SU-DHL-6 (cell line): ENCODE data around the gene GNPTAB.

ENCODE experiments used
- H2AFZ ChIP-seq: fragments of 200-600 bp; sonication (generic); 2 replicates; pipeline ENCODE4 v1.6.1; 2014; ENCODE audit warnings: low read depth, mild to moderate bottlenecking, moderate library complexity, mixed read lengths, antibody characterized with exemption, low read length; ENCODE audit not compliant: severe bottlenecking
- H3F3A ChIP-seq: fragments of 200-600 bp; shearing (Covaris generic); 2 replicates; pipeline ENCODE4 v1.6.0; 2016; ENCODE audit warnings: antibody characterized with exemption, mild to moderate bottlenecking; ENCODE audit not compliant: insufficient read depth
- H3K27ac ChIP-seq: fragments of 200-600 bp; sonication (generic); 2 replicates; pipeline ENCODE4 v1.5.1; 2016; ENCODE audit warnings: low read depth, mild to moderate bottlenecking, low read length, moderate library complexity, mixed read lengths
- H3K27me3 ChIP-seq: fragments of 200-600 bp; sonication (generic), shearing (Covaris generic); 2 replicates; pipeline ENCODE4 v1.6.0; 2014; ENCODE audit warnings: mild to moderate bottlenecking, low read length
- H3K36me3 ChIP-seq: fragments of 200-600 bp; sonication (generic); 2 replicates; pipeline ENCODE4 v1.6.1; 2014; ENCODE audit warnings: mild to moderate bottlenecking, low read length, mixed read lengths
- H3K4me2 ChIP-seq: fragments of 300-600, 200-600 bp; shearing (Covaris generic), sonication (generic); 2 replicates; pipeline ENCODE4 v1.6.0; 2014; ENCODE audit warnings: low read length, low read depth, mild to moderate bottlenecking; ENCODE audit not compliant: poor library complexity, severe bottlenecking
- H3K4me3 ChIP-seq: fragments of 200-600 bp; sonication (generic); 2 replicates; pipeline ENCODE4 v1.5.1; 2014; ENCODE audit warnings: antibody characterized with exemption, low read length, mild to moderate bottlenecking, mixed read lengths; ENCODE audit not compliant: insufficient read depth, poor library complexity, severe bottlenecking
- H3K79me2 ChIP-seq: fragments of 200-600 bp; sonication (generic); 2 replicates; pipeline ENCODE4 v1.6.1; 2014; ENCODE audit warnings: mild to moderate bottlenecking, low read length, moderate library complexity; ENCODE audit not compliant: insufficient read depth
- H3K9ac ChIP-seq: fragments of 200-600 bp; sonication (generic); 2 replicates; pipeline ENCODE4 v1.7.0; 2014; ENCODE audit warnings: mild to moderate bottlenecking, low read length
- H3K9me2 ChIP-seq: fragments of 200-600 bp; sonication (generic); replicated peaks from 2 replicates; pipeline ENCODE4 v1.6.1; 2014; ENCODE audit warnings: low read length; ENCODE audit not compliant: insufficient read depth
- H3K9me3 ChIP-seq: fragments of 200-600 bp; sonication (generic); 2 replicates; pipeline ENCODE4 v1.6.1; 2014; ENCODE audit warnings: low read length, mixed read lengths; ENCODE audit not compliant: insufficient read depth
- H4K20me1 ChIP-seq: fragments of 200-600 bp; sonication (generic); 2 replicates; pipeline ENCODE4 v1.6.1; 2014; ENCODE audit warnings: low read depth, mild to moderate bottlenecking, antibody characterized with exemption, low read length, moderate library complexity, mixed read lengths
- EZH2phosphoT487 ChIP-seq: fragments of 200-600 bp; sonication (generic), shearing (Covaris generic); conservative IDR thresholded peaks from 2 replicates; pipeline ENCODE4 v1.6.1; 2018; ENCODE audit warnings: mild to moderate bottlenecking, antibody characterized with exemption, low read length, moderate library complexity, mixed read lengths
- TF ChIP-seq, protein P1 (sequence below): fragments of 200-600 bp; sonication (generic); IDR thresholded peaks from one replicate; pipeline ENCODE4 v1.5.1; 2017; ENCODE audit warnings: antibody characterized with exemption, mild to moderate bottlenecking, low read length, moderate library complexity; ENCODE audit not compliant: insufficient read depth, poor library complexity, severe bottlenecking

The GNPTAB gene

DNA sequence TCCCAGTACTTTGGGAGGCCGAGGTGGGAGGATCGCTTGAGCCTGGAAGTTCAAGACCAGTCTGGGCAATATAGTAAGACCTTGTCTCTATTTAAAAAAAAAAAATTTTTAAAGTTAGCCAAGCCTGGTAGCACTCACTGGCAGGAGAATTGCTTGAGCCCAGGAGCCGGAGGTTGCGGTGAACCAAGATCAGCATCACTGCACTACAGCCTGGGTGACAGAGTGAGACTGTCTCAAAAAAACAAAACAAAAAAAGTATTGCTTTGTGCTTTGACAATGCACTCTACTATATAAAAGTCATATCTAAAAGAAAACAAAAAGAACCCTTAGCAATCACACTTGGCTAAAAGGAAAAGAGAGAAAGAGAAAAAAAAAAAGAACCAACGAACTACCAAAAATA is 26.8 kb downstream of the GNPTAB start:
- H3K9me3 ChIP-seq: no peaks in the 10 kb centered on the region
- no peak overlapping the region for H3K27ac ChIP-seq
- H3K9ac ChIP-seq: no peak overlapping the region
- H2AFZ ChIP-seq: no peak overlapping the region
- no peak for TF ChIP-seq EZH2phosphoT487
- TF ChIP-seq, protein P1, sequence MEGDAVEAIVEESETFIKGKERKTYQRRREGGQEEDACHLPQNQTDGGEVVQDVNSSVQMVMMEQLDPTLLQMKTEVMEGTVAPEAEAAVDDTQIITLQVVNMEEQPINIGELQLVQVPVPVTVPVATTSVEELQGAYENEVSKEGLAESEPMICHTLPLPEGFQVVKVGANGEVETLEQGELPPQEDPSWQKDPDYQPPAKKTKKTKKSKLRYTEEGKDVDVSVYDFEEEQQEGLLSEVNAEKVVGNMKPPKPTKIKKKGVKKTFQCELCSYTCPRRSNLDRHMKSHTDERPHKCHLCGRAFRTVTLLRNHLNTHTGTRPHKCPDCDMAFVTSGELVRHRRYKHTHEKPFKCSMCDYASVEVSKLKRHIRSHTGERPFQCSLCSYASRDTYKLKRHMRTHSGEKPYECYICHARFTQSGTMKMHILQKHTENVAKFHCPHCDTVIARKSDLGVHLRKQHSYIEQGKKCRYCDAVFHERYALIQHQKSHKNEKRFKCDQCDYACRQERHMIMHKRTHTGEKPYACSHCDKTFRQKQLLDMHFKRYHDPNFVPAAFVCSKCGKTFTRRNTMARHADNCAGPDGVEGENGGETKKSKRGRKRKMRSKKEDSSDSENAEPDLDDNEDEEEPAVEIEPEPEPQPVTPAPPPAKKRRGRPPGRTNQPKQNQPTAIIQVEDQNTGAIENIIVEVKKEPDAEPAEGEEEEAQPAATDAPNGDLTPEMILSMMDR: no peak
- H3K36me3 ChIP-seq: no peaks in the 10 kb centered on the region
- no peaks in the 10 kb centered on the region for H3K27me3 ChIP-seq
- H4K20me1 ChIP-seq: peaks cover 10% of the 10 kb centered on the region
- H3F3A ChIP-seq: no peaks in the 10 kb centered on the region
- H3K9me2 ChIP-seq: no peaks in the 10 kb centered on the region
- H3K4me3 ChIP-seq: no peak overlapping the region
- no peaks in the 10 kb centered on the region; the same call in 1 of the 2 replicates for H3K79me2 ChIP-seq
- H3K4me2 ChIP-seq: no peak overlapping the region

DNA sequence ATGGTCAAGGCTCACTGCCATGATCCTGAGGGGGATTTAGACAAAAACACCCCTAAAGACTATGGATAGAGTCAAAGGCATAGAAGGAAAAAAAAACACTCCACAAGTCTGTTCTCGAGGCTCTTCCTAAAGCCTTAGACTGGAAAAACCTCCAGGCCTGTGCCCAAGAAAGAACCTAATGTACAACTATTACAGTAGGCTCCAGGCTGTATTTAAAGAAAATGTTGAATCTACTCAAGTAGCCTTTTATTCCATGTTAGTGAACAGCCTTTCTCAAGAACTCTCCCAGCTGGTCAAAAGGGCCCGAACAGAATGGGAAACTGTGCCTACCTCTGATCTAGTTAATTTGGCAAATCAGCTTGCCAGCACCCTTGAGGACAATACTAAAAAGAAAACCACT is 28.3 kb downstream of the GNPTAB start:
- H3K4me3 ChIP-seq: no peak overlapping the region
- H3K4me2 ChIP-seq: no peak overlapping the region
- H4K20me1 ChIP-seq: peaks cover 10% of the 10 kb centered on the region
- H3K9ac ChIP-seq: no peak overlapping the region
- H3K9me3 ChIP-seq: no peaks in the 10 kb centered on the region
- no peaks in the 10 kb centered on the region for H3F3A ChIP-seq
- no peaks in the 10 kb centered on the region; the same call in 1 of the 2 replicates for H3K79me2 ChIP-seq
- H3K9me2 ChIP-seq: no peaks in the 10 kb centered on the region
- H3K36me3 ChIP-seq: no peaks in the 10 kb centered on the region
- no peaks in the 10 kb centered on the region for H3K27me3 ChIP-seq
- no peak overlapping the region for H2AFZ ChIP-seq
- H3K27ac ChIP-seq: no peak overlapping the region
- TF ChIP-seq, protein P1: no peak
- TF ChIP-seq EZH2phosphoT487: no peak

DNA sequence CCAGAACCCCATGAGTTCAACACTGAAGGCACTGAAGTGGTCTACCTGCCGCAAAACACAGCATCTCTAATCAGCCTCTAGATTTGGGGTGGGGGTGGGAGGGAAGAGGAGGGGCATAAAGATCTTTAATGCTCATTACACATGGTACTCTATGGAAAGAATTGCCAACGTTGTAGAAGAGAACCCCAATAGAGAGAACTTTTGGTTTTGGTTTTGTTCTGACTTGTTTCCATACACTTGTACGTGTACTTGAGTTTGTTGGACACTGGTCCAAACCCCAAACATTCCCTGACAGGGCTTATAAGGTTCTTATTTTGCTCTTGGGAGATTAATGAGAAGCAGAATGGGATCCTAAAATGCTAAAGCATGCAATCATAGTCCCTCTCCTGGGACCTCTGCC is 31.0 kb downstream of the GNPTAB start:
- Histone ChIP-seq H3K9me2 (no peaks in the 10 kb centered on the region), H3K27ac (no peak overlapping the region), H3K4me3 (no peak overlapping the region), H3F3A (no peaks in the 10 kb centered on the region), H3K9me3 (no peaks in the 10 kb centered on the region), H2AFZ (no peak overlapping the region), H3K9ac (no peak overlapping the region), H3K36me3 (no peaks in the 10 kb centered on the region), H3K79me2 (no peaks in the 10 kb centered on the region; the same call in 1 of the 2 replicates), H4K20me1 (peaks cover 7% of the 10 kb centered on the region), H3K4me2 (no peak overlapping the region), H3K27me3 (no peaks in the 10 kb centered on the region)
- no peak for TF ChIP-seq EZH2phosphoT487
- TF ChIP-seq, protein P1: no peak
